GM12865 (cell line): Measurements from ENCODE around the gene SNRNP70.
"Not testable (repeated sequence)": the region's sequence is repeated elsewhere in the genome, so short reads cannot be mapped to it uniquely, and the experiment has no call there.

Experiments
- DNase-seq: peaks from one replicate; pipeline ENCODE4 v3.0.0; 2010; ENCODE audit warnings: low read depth
- H3K4me3 ChIP-seq: 2 replicates; pipeline ENCODE4 v1.5.1; 2011; ENCODE audit warnings: mild to moderate bottlenecking, low read depth, low read length, control low read depth
- CTCF ChIP-seq: IDR thresholded peaks from 2 replicates; pipeline ENCODE4 v1.5.1; 2011; ENCODE audit warnings: low read length, control low read depth, low read depth, inconsistent platforms; ENCODE audit not compliant: insufficient read depth; ENCODE audit errors: missing control alignments

The SNRNP70 gene

GRCh38 chr19:49071860-49072547, 13.2 kb upstream of the SNRNP70 start:
- no peak for DNase-seq

GRCh38 chr19:49073514-49074378, 11.5 kb upstream of the SNRNP70 start:
- H3K4me3 ChIP-seq = no peak overlapping the region
- no peak for DNase-seq
- peak; percentile 15 for TF ChIP-seq CTCF

More at GRCh38 chr19:49071860-49072547, 13.2 kb upstream of the SNRNP70 start:
- no peak for TF ChIP-seq CTCF
- H3K4me3 ChIP-seq = no peak overlapping the region

- peak; percentile 49 for TF ChIP-seq CTCF
- peak; percentile 33 for DNase-seq
- not testable (repeated sequence) for H3K4me3 ChIP-seq
Observed at GRCh38 chr19:49074869-49075268, 10.4 kb upstream of the SNRNP70 start.

- DNase-seq = no peak
- H3K4me3 ChIP-seq = no peak overlapping the region
- no peak for TF ChIP-seq CTCF
Observed at GRCh38 chr19:49080392-49080791, 4.9 kb upstream of the SNRNP70 start.

- DNase-seq = no peak
- no peak overlapping the region for H3K4me3 ChIP-seq
- no peak for TF ChIP-seq CTCF
Observed at GRCh38 chr19:49081273-49081672, 4.0 kb upstream of the SNRNP70 start.

GRCh38 chr19:49084206-49085019, 838 bp upstream of the SNRNP70 start:
- H3K4me3 ChIP-seq = peak overlapping the region; percentile 50
- TF ChIP-seq CTCF = no peak
- no peak for DNase-seq
